Measurements from ENCODE around the gene GFM1.
A peak's percentile ranks its signal among the peaks of the same experiment; 100 is the strongest.

Gene GFM1

GRCh38 chr3:158644345-158644908 lies at the start of gene GFM1:
Gene GFM1 (plus strand): TSS chr3:158644527. CDS start chr3:158644635, 108 bp downstream.
- peak; percentile 93 for DNase-seq (ENCODE audit: low spot score)

- no peak for DNase-seq (ENCODE audit: low spot score)
Observed at GRCh38 chr3:158600787-158601186, 43.5 kb upstream of the GFM1 start.

- DNase-seq (ENCODE audit: low spot score): no peak
Observed at GRCh38 chr3:158602227-158602626, 42.1 kb upstream of the GFM1 start.

- no peak for DNase-seq (ENCODE audit: low spot score)
Observed at GRCh38 chr3:158617982-158618875, 26.1 kb upstream of the GFM1 start.

GRCh38 chr3:158625881-158626280 lies 18.4 kb upstream of the GFM1 start:
- no peak for DNase-seq (ENCODE audit: low spot score)

- DNase-seq (ENCODE audit: low spot score): no peak
Observed at GRCh38 chr3:158631981-158632380, 12.3 kb upstream of the GFM1 start.

- DNase-seq (ENCODE audit: low spot score): no peak
Observed at GRCh38 chr3:158640646-158641045, 3.7 kb upstream of the GFM1 start.

GRCh38 chr3:158642005-158642404 lies 2.3 kb upstream of the GFM1 start:
- peak; percentile 24 for DNase-seq (ENCODE audit: low spot score)

- no peak for DNase-seq (ENCODE audit: low spot score)
Observed at GRCh38 chr3:158642474-158643210, 1.7 kb upstream of the GFM1 start.

GRCh38 chr3:158649791-158650190 lies 5.5 kb downstream of the GFM1 start:
- no peak for DNase-seq (ENCODE audit: low spot score)

- no peak for DNase-seq (ENCODE audit: low spot score)
Observed at GRCh38 chr3:158651192-158651591, 6.9 kb downstream of the GFM1 start.

GRCh38 chr3:158652463-158652862 lies 8.1 kb downstream of the GFM1 start:
- no peak for DNase-seq (ENCODE audit: low spot score)

- DNase-seq (ENCODE audit: low spot score): no peak
Observed at GRCh38 chr3:158658889-158659288, 14.6 kb downstream of the GFM1 start.

- peak; percentile 65 for DNase-seq (ENCODE audit: low spot score)
Observed at GRCh38 chr3:158659454-158660237, 15.3 kb downstream of the GFM1 start.

- no peak for DNase-seq (ENCODE audit: low spot score)
Observed at GRCh38 chr3:158660711-158661110, 16.4 kb downstream of the GFM1 start.

- no peak for DNase-seq (ENCODE audit: low spot score)
Observed at GRCh38 chr3:158663246-158663645, 18.9 kb downstream of the GFM1 start.

- no peak for DNase-seq (ENCODE audit: low spot score)
Observed at GRCh38 chr3:158663832-158664231, 19.5 kb downstream of the GFM1 start.

GRCh38 chr3:158666416-158666815 lies 22.1 kb downstream of the GFM1 start:
- no peak for DNase-seq (ENCODE audit: low spot score)

- no peak for DNase-seq (ENCODE audit: low spot score)
Observed at GRCh38 chr3:158668506-158668905, 24.2 kb downstream of the GFM1 start.

- no peak for DNase-seq (ENCODE audit: low spot score)
Observed at GRCh38 chr3:158671821-158672214, 27.5 kb downstream of the GFM1 start.

- DNase-seq (ENCODE audit: low spot score): peak; percentile 79
Observed at GRCh38 chr3:158672215-158673176, 28.2 kb downstream of the GFM1 start, which contains the start of gene LXN. Gene LXN (minus strand): TSS chr3:158672648. CDS start chr3:158672478, 170 bp downstream.
